OCI-LY3 (cell line): Measurements from ENCODE around the gene ERF.

Experiments
- H2AFZ ChIP-seq: fragments of 200-600, 300-600 bp; shearing (Covaris generic); 2 replicates; pipeline ENCODE4 v1.6.0; 2014; ENCODE audit warnings: antibody characterized with exemption, low read depth, low read length
- H3K27ac ChIP-seq: fragments of 200-600, 300-600 bp; sonication (generic); 2 replicates; pipeline ENCODE4 v1.5.1; 2014; ENCODE audit warnings: mild to moderate bottlenecking, low read length, moderate library complexity, mixed read lengths
- H3K27me3 ChIP-seq: fragments of 200-600, 300-600 bp; sonication (generic); 2 replicates; pipeline ENCODE4 v1.6.1; 2014; ENCODE audit warnings: low read depth, low read length, mixed read lengths
- H3K36me3 ChIP-seq: fragments of 200-600, 300-600 bp; sonication (generic); replicated peaks from 2 replicates; pipeline ENCODE3; 2014; ENCODE audit warnings: low read depth, low read length, mixed read lengths
- H3K4me1 ChIP-seq: fragments of 300-600, 200-600 bp; sonication (generic); 2 replicates; pipeline ENCODE4 v1.6.1; 2014; ENCODE audit warnings: low read length, mixed read lengths
- H3K4me2 ChIP-seq: fragments of 200-600, 300-600 bp; sonication (generic); 2 replicates; pipeline ENCODE4 v1.6.1; 2014; ENCODE audit warnings: low read length, mixed read lengths
- H3K4me3 ChIP-seq: fragments of 300-600, 200-600 bp; sonication (generic); 2 replicates; pipeline ENCODE4 v1.5.1; 2014; ENCODE audit warnings: antibody characterized with exemption, mild to moderate bottlenecking, low read length, moderate library complexity
- H3K79me2 ChIP-seq: fragments of 300-600, 200-600 bp; shearing (Covaris generic); 2 replicates; pipeline ENCODE4 v1.6.1; 2014; ENCODE audit warnings: mild to moderate bottlenecking, low read length, mixed read lengths
- H3K9ac ChIP-seq: fragments of 300-600, 200-600 bp; shearing (Covaris generic); 2 replicates; pipeline ENCODE4 v1.6.0; 2014; ENCODE audit warnings: mild to moderate bottlenecking, low read length, moderate library complexity
- H3K9me3 ChIP-seq: fragments of 200-600, 300-600 bp; shearing (Covaris generic); 2 replicates; pipeline ENCODE4 v1.6.1; 2014; ENCODE audit warnings: low read length, mixed read lengths; ENCODE audit not compliant: insufficient read depth
- H4K20me1 ChIP-seq: fragments of 200-600, 300-600 bp; sonication (generic); 2 replicates; pipeline ENCODE4 v1.6.1; 2016; ENCODE audit warnings: low read length, mixed read lengths; ENCODE audit not compliant: insufficient read depth
- EZH2phosphoT487 ChIP-seq: fragments of 200-600 bp; shearing (Covaris generic); IDR thresholded peaks from 2 replicates; pipeline ENCODE4 v1.6.1; 2018; ENCODE audit warnings: antibody characterized with exemption, mixed run types, low read depth
- TF ChIP-seq, protein P1 (sequence below): fragments of 200-600, 300-600 bp; sonication (generic); IDR thresholded peaks from 2 replicates; pipeline ENCODE4 v1.5.1; 2014; ENCODE audit warnings: antibody characterized with exemption, low read length, low read depth

ERF gene

GRCh38 chr19:42273407-42274064 is 18.6 kb upstream of the ERF start:
- Histone ChIP-seq H3K4me2 (no peak overlapping the region), H2AFZ (no peak overlapping the region), H3K36me3 (peaks cover 17% of the 10 kb centered on the region), H3K27me3 (no peaks in the 10 kb centered on the region), H3K9me3 (no peaks in the 10 kb centered on the region), H3K4me3 (no peak overlapping the region), H3K79me2 (peaks cover 27% of the 10 kb centered on the region), H3K9ac (no peak overlapping the region), H4K20me1 (no peaks in the 10 kb centered on the region), H3K4me1 (peaks cover 28% of the 10 kb centered on the region), H3K27ac (no peak overlapping the region)
- no peak for TF ChIP-seq EZH2phosphoT487
- TF ChIP-seq, protein P1, sequence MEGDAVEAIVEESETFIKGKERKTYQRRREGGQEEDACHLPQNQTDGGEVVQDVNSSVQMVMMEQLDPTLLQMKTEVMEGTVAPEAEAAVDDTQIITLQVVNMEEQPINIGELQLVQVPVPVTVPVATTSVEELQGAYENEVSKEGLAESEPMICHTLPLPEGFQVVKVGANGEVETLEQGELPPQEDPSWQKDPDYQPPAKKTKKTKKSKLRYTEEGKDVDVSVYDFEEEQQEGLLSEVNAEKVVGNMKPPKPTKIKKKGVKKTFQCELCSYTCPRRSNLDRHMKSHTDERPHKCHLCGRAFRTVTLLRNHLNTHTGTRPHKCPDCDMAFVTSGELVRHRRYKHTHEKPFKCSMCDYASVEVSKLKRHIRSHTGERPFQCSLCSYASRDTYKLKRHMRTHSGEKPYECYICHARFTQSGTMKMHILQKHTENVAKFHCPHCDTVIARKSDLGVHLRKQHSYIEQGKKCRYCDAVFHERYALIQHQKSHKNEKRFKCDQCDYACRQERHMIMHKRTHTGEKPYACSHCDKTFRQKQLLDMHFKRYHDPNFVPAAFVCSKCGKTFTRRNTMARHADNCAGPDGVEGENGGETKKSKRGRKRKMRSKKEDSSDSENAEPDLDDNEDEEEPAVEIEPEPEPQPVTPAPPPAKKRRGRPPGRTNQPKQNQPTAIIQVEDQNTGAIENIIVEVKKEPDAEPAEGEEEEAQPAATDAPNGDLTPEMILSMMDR: no peak

GRCh38 chr19:42272989-42273406 is 18.1 kb upstream of the ERF start:
- Histone ChIP-seq H3K27ac (no peak overlapping the region), H4K20me1 (no peaks in the 10 kb centered on the region), H3K4me1 (peaks cover 28% of the 10 kb centered on the region), H3K4me2 (no peak overlapping the region), H3K4me3 (no peak overlapping the region), H3K27me3 (no peaks in the 10 kb centered on the region), H3K79me2 (peaks cover 27% of the 10 kb centered on the region), H3K9ac (no peak overlapping the region), H3K36me3 (peaks cover 17% of the 10 kb centered on the region), H3K9me3 (no peaks in the 10 kb centered on the region), H2AFZ (no peak overlapping the region)
- no peak for TF ChIP-seq EZH2phosphoT487
- TF ChIP-seq, protein P1: no peak

GRCh38 chr19:42272535-42272897 is 17.6 kb upstream of the ERF start:
- TF ChIP-seq EZH2phosphoT487: no peak
- TF ChIP-seq, protein P1: no peak
- Histone ChIP-seq H3K27ac (no peak overlapping the region), H3K9ac (no peak overlapping the region), H3K79me2 (peaks cover 27% of the 10 kb centered on the region), H3K4me1 (peaks cover 31% of the 10 kb centered on the region), H2AFZ (no peak overlapping the region), H3K4me2 (no peak overlapping the region), H3K36me3 (peaks cover 17% of the 10 kb centered on the region), H4K20me1 (no peaks in the 10 kb centered on the region), H3K9me3 (no peaks in the 10 kb centered on the region), H3K27me3 (no peaks in the 10 kb centered on the region), H3K4me3 (no peak overlapping the region)

DNA sequence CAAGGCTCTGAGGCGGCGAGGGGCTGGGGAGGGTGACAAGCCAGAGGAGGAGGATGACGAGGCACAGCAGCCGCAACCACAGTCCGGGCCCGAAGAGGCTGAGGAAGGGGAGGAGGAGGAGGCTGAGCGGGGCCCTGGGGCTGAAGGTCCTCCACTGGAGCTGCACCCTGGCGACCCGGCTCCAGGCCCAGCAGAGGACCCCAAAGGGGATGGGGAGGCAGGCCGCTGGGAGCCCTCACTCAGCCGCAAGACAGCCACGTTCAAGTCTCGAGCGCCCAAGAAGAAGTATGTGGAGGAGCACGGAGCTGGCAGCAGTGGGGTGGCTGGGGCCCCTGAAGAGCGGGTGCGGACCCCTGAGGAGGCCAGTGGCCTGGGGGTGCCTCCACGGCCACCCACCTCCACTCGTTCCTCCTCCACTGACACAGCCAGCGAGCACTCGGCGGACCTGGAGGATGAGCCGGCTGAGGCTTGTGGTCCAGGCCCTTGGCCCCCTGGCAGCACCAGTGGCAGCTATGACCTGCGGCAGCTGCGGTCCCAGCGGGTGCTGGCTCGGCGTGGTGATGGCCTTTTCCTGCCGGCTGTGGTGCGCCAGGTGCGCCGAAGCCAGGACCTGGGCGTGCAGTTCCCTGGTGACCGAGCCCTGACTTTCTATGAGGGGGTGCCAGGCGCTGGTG is 17.1 kb upstream of the ERF start:
- H3K4me2 ChIP-seq: no peak overlapping the region
- peaks cover 27% of the 10 kb centered on the region for H3K79me2 ChIP-seq
- no peaks in the 10 kb centered on the region for H3K9me3 ChIP-seq
- TF ChIP-seq, protein P1: no peak
- no peak for TF ChIP-seq EZH2phosphoT487
- no peak overlapping the region for H3K4me3 ChIP-seq
- H3K9ac ChIP-seq: no peak overlapping the region
- H3K27ac ChIP-seq: no peak overlapping the region
- no peaks in the 10 kb centered on the region for H3K27me3 ChIP-seq
- H3K36me3 ChIP-seq: peaks cover 17% of the 10 kb centered on the region
- peaks cover 33% of the 10 kb centered on the region for H3K4me1 ChIP-seq
- no peak overlapping the region for H2AFZ ChIP-seq
- no peaks in the 10 kb centered on the region for H4K20me1 ChIP-seq
